Ishikawa (cell line): ENCODE data around the gene GPR18.

Experiments
- CEBPB ChIP-seq: IDR thresholded peaks from 2 replicates; pipeline ENCODE4 v1.6.1; 2012
- EP300 ChIP-seq: IDR thresholded peaks from 2 replicates; pipeline ENCODE4 v1.6.1; 2012; ENCODE audit warnings: borderline replicate concordance
- MAX ChIP-seq: IDR thresholded peaks from 2 replicates; pipeline ENCODE4 v1.6.1; 2012
- RAD21 ChIP-seq: IDR thresholded peaks from 2 replicates; pipeline ENCODE4 v1.6.1; 2012; ENCODE audit warnings: low read depth
- REST ChIP-seq: IDR thresholded peaks from 2 replicates; pipeline ENCODE4 v1.6.1; 2012; ENCODE audit warnings: low read depth, mild to moderate bottlenecking
- USF1 ChIP-seq: IDR thresholded peaks from 2 replicates; pipeline ENCODE4 v1.6.1; 2012

- TF ChIP-seq CEBPB (no peak), USF1 (no peak), RAD21 (no peak), REST (no peak), MAX (no peak), EP300 (no peak)
Measured at GRCh38 chr13:99231721-99232120, 26.5 kb downstream of the GPR18 start.
